OCI-LY1 (cell line): ENCODE data around the gene PATJ.

Source experiments
- EZH2 ChIP-seq: fragments of 200-600 bp; sonication (generic), shearing (Covaris generic); IDR thresholded peaks from 2 replicates; pipeline ENCODE4 v1.8.0; 2017; ENCODE audit warnings: borderline replicate concordance, mixed run types, mild to moderate bottlenecking, antibody characterized with exemption, low read length, moderate library complexity, mixed read lengths
- TF ChIP-seq, protein P1 (sequence below): fragments of 200-600 bp; sonication (generic), shearing (Covaris generic); IDR thresholded peaks from 2 replicates; pipeline ENCODE4 v1.5.1; 2017; ENCODE audit warnings: mild to moderate bottlenecking, antibody characterized with exemption, low read length, moderate library complexity, mixed read lengths

DNA sequence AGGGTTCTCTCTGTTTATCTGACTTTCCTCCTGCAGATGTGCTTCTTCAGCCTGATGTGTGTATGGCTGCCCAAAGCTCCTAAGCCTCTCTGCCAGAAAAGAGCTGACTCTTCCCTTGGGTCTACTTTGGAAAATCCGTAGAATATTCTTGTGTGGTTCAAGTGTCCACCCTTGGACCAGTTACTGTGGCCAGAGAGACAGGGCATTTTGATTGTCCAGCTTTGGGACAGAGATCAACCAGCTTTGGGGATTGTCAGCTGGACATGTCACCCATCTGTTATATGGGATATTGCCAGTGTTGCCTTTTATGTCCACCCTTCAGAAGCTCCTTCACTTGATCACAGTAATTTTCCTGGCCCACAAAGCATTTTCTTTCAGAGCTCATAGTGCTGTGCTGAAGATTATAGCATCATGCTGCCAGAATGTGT lies 326.1 kb downstream of the PATJ start:
- TF ChIP-seq EZH2 = no peak
- TF ChIP-seq, protein P1, sequence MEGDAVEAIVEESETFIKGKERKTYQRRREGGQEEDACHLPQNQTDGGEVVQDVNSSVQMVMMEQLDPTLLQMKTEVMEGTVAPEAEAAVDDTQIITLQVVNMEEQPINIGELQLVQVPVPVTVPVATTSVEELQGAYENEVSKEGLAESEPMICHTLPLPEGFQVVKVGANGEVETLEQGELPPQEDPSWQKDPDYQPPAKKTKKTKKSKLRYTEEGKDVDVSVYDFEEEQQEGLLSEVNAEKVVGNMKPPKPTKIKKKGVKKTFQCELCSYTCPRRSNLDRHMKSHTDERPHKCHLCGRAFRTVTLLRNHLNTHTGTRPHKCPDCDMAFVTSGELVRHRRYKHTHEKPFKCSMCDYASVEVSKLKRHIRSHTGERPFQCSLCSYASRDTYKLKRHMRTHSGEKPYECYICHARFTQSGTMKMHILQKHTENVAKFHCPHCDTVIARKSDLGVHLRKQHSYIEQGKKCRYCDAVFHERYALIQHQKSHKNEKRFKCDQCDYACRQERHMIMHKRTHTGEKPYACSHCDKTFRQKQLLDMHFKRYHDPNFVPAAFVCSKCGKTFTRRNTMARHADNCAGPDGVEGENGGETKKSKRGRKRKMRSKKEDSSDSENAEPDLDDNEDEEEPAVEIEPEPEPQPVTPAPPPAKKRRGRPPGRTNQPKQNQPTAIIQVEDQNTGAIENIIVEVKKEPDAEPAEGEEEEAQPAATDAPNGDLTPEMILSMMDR = no peak
